ENCODE results near the gene JUP. TPM values are rescaled to one million over a fixed set of nuclear protein-coding genes. Genes with fewer than 3 reads are reported as not detected.

JUP gene
- total RNA-seq, 1 experiment from 2014 or later = 352 TPM

DNA sequence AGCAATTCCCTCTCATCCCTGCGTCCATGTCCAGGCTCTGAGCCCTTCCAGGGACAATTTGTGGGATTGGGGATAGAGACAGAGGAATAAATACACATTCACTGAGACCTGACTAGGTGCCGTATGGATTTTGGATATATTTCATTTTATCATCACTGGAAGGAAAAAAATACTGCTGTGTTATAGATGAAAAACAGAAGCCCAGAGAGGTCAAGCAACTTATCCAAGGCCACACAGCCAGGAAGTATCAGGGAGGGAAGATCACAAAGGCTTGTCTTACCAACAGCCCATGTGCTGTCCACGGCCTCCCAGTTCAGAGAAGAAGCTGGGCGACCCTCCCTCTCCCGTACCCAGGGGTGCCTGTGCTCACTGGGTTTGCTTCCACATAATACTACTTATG is 46.0 kb downstream of the JUP start:
- H3K36me3 ChIP-seq (ENCODE audit: control insufficient read depth, insufficient read depth, low read length) = no peaks in the 10 kb centered on the region
- no peak overlapping the region for H3K4me3 ChIP-seq (ENCODE audit: low read depth in 2 of 2, low read length in 2 of 2)
- DNase-seq (ENCODE audit: low read depth, low spot score) (no peak), ATAC-seq (no peak)
- H3K9me3 ChIP-seq (ENCODE audit: control insufficient read depth, insufficient read depth, low read depth, low read length) = no peaks in the 10 kb centered on the region
- TF ChIP-seq POLR2AphosphoS5 (IDR thresholded peaks at IDR 0.05; ENCODE audit: low read depth, low read length) = no peak
- TF ChIP-seq SIN3A (IDR thresholded peaks at IDR 0.05; ENCODE audit: borderline replicate concordance, insufficient read depth, low read depth, low read length) = no peak
- TF ChIP-seq, protein P1, sequence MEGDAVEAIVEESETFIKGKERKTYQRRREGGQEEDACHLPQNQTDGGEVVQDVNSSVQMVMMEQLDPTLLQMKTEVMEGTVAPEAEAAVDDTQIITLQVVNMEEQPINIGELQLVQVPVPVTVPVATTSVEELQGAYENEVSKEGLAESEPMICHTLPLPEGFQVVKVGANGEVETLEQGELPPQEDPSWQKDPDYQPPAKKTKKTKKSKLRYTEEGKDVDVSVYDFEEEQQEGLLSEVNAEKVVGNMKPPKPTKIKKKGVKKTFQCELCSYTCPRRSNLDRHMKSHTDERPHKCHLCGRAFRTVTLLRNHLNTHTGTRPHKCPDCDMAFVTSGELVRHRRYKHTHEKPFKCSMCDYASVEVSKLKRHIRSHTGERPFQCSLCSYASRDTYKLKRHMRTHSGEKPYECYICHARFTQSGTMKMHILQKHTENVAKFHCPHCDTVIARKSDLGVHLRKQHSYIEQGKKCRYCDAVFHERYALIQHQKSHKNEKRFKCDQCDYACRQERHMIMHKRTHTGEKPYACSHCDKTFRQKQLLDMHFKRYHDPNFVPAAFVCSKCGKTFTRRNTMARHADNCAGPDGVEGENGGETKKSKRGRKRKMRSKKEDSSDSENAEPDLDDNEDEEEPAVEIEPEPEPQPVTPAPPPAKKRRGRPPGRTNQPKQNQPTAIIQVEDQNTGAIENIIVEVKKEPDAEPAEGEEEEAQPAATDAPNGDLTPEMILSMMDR (IDR thresholded peaks at IDR 0.05) = no peak
- TF ChIP-seq, protein P2, sequence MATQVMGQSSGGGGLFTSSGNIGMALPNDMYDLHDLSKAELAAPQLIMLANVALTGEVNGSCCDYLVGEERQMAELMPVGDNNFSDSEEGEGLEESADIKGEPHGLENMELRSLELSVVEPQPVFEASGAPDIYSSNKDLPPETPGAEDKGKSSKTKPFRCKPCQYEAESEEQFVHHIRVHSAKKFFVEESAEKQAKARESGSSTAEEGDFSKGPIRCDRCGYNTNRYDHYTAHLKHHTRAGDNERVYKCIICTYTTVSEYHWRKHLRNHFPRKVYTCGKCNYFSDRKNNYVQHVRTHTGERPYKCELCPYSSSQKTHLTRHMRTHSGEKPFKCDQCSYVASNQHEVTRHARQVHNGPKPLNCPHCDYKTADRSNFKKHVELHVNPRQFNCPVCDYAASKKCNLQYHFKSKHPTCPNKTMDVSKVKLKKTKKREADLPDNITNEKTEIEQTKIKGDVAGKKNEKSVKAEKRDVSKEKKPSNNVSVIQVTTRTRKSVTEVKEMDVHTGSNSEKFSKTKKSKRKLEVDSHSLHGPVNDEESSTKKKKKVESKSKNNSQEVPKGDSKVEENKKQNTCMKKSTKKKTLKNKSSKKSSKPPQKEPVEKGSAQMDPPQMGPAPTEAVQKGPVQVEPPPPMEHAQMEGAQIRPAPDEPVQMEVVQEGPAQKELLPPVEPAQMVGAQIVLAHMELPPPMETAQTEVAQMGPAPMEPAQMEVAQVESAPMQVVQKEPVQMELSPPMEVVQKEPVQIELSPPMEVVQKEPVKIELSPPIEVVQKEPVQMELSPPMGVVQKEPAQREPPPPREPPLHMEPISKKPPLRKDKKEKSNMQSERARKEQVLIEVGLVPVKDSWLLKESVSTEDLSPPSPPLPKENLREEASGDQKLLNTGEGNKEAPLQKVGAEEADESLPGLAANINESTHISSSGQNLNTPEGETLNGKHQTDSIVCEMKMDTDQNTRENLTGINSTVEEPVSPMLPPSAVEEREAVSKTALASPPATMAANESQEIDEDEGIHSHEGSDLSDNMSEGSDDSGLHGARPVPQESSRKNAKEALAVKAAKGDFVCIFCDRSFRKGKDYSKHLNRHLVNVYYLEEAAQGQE (IDR thresholded peaks at IDR 0.05; ENCODE audit: insufficient read depth in 1 of 2, low read depth in 2 of 2, low read length in 1 of 2) = no peak
- ChIA-PET POLR2A (interaction anchor here (0.5 to 0.6 kb wide), 2 partner anchors 10 to 75 kb away, joined by 5 to 6 read pairs; no protein-coding TSS in a partner anchor), CTCF (interaction anchor here (0.5 to 1.3 kb wide), 2 partner anchors 46 to 57 kb away, joined by 3 to 8 read pairs; partner anchors contain the start of gene JUP)
- peaks cover 23% of the 10 kb centered on the region for H3K4me1 ChIP-seq (ENCODE audit: control insufficient read depth, insufficient read depth, low read length)
- intact Hi-C loops (cut with micrococcal nuclease; ENCODE audit: unreplicated experiment) (no loop called here), in situ Hi-C loops (cut with HindIII; ENCODE audit: low pct_unique_long_range_greater_than_20kb, low sequenced_read_pairs) (no loop called here)
- no TSS peak for BruUV-seq (replicated peaks)
- H3K27me3 ChIP-seq (ENCODE audit: control insufficient read depth, insufficient read depth, low read length) = no peaks in the 10 kb centered on the region
- H3K27ac ChIP-seq (ENCODE audit: low read length) = peak overlapping the region; percentile 1; the same call in 1 of the 2 replicates

- DNase-seq (ENCODE audit: low read depth, low spot score) (no peak), ATAC-seq (peak; percentile 7; the same call in 1 of the 2 replicates)
- in situ Hi-C loops (cut with HindIII; ENCODE audit: low pct_unique_long_range_greater_than_20kb, low sequenced_read_pairs) = no loop called here
- peaks cover 23% of the 10 kb centered on the region for H3K4me1 ChIP-seq (ENCODE audit: control insufficient read depth, insufficient read depth, low read length)
- intact Hi-C loops (cut with micrococcal nuclease; ENCODE audit: unreplicated experiment) = no loop called here
- POLR2A ChIA-PET = interaction anchor here (0.5 kb wide), 1 partner anchor 9 kb away, joined by 5 read pairs; no protein-coding TSS in a partner anchor
- H3K9me3 ChIP-seq (ENCODE audit: control insufficient read depth, insufficient read depth, low read depth, low read length) = no peaks in the 10 kb centered on the region
- H3K4me3 ChIP-seq (ENCODE audit: low read depth in 2 of 2, low read length in 2 of 2) = no peak overlapping the region
- CTCF ChIA-PET = interaction anchor here (0.5 to 1.3 kb wide), 2 partner anchors 47 to 57 kb away, joined by 3 to 8 read pairs; partner anchors contain the start of gene JUP
- H3K27ac ChIP-seq (ENCODE audit: low read length) = peak overlapping the region; percentile 49
- TF ChIP-seq POLR2AphosphoS5 (IDR thresholded peaks at IDR 0.05; ENCODE audit: low read depth, low read length) = no peak
- TF ChIP-seq TCF7L2 (IDR thresholded peaks at IDR 0.05; ENCODE audit: low read depth, low read length) = no peak
- no peak for TF ChIP-seq SIN3A (IDR thresholded peaks at IDR 0.05; ENCODE audit: borderline replicate concordance, insufficient read depth, low read depth, low read length)
- TF ChIP-seq, protein P1 (IDR thresholded peaks at IDR 0.05) = no peak
- TF ChIP-seq, protein P2 (IDR thresholded peaks at IDR 0.05; ENCODE audit: insufficient read depth in 1 of 2, low read depth in 2 of 2, low read length in 1 of 2) = no peak
- no TSS peak for BruUV-seq (replicated peaks)
- no peaks in the 10 kb centered on the region for H3K36me3 ChIP-seq (ENCODE audit: control insufficient read depth, insufficient read depth, low read length)
- H3K27me3 ChIP-seq (ENCODE audit: control insufficient read depth, insufficient read depth, low read length) = no peaks in the 10 kb centered on the region
Observed at GRCh38 chr17:41739661-41740352, 46.7 kb downstream of the JUP start.
